Measurements from ENCODE around the gene PCDHB8.

DNA sequence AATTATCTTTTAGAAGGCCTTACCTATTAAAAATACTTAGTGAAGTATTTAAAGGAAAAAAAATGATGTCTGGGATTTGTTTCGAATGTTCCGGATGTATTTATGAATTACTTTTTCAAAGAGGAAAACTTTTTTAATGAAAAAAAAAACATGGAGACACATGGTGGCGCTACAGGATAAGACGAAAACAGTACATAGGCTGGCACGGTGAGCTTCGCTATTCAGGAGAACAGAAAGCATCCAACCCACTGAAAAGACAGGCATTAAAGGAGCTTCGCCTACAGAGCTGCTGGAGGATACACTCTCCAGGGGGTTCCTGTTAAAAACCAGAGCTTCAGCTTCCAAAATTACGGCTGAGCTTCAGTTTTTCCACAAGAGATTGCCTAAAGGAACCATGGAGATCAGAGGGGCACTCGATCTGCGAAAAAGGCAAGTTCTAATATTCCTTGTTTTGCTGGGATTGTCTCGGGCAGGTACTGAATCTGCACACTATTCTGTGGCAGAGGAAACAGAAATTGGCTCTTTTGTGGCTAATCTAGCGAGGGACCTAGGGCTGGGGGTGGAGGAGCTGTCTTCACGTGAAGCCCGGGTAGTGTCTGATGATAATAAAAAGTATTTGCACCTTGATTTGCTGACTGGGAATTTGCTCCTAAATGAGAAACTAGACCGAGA is 45.7 kb downstream of the PCDHB8 start, which contains the start of gene PCDHB14:
- no peak for TF ChIP-seq ZFX (IDR thresholded peaks at IDR 0.05; ENCODE audit: borderline replicate concordance)
- TF ChIP-seq, protein P1, sequence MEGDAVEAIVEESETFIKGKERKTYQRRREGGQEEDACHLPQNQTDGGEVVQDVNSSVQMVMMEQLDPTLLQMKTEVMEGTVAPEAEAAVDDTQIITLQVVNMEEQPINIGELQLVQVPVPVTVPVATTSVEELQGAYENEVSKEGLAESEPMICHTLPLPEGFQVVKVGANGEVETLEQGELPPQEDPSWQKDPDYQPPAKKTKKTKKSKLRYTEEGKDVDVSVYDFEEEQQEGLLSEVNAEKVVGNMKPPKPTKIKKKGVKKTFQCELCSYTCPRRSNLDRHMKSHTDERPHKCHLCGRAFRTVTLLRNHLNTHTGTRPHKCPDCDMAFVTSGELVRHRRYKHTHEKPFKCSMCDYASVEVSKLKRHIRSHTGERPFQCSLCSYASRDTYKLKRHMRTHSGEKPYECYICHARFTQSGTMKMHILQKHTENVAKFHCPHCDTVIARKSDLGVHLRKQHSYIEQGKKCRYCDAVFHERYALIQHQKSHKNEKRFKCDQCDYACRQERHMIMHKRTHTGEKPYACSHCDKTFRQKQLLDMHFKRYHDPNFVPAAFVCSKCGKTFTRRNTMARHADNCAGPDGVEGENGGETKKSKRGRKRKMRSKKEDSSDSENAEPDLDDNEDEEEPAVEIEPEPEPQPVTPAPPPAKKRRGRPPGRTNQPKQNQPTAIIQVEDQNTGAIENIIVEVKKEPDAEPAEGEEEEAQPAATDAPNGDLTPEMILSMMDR (IDR thresholded peaks at IDR 0.05): peak; percentile 73
